ENCODE measurements around the gene GLG1. TPM values are rescaled to one million over a fixed set of nuclear protein-coding genes. Genes with fewer than 3 reads are reported as not detected.

GLG1 gene
- polyA plus RNA-seq, 1 donor from 2014 or later, result 36.6 TPM

DNA sequence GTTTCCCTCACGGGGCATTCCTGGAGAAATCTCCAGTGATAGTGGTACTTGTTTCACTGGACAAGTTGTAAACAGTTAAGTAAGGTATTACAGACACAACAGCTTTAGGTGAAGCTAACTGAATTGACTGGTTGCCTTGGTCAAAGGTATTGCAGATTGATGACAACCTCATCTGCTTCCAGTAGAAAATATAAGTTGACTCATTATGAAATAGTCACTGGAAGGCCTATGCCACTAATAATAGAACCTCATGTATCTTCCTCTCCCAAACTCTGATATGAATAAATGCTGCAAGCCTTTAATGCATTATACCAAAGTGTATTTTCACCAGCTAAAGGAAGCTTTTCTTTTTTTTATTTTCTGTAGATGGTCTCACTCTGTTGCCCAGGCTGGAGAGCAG is 44.8 kb downstream of the GLG1 start:
- H4K20me1 ChIP-seq (ENCODE audit: insufficient read depth), result no peaks in the 10 kb centered on the region
- H3K36me3 ChIP-seq (ENCODE audit: insufficient read depth, low read length), result no peaks in the 10 kb centered on the region
- H3K4me3 ChIP-seq (ENCODE audit: low read length), result no peak overlapping the region
- H3K9ac ChIP-seq (ENCODE audit: low read length), result no peak overlapping the region
- no peaks in the 10 kb centered on the region for H3K9me2 ChIP-seq (ENCODE audit: insufficient read depth, low read length)
- no peaks in the 10 kb centered on the region for H3F3A ChIP-seq (ENCODE audit: insufficient read depth, low read length, poor library complexity, severe bottlenecking)
- no peak overlapping the region for H2AFZ ChIP-seq (ENCODE audit: low read depth, low read length)
- no peak overlapping the region for H3K4me2 ChIP-seq (ENCODE audit: low read length)
- H3K27ac ChIP-seq (ENCODE audit: low read length), result no peak overlapping the region
- peaks cover 40% of the 10 kb centered on the region for H3K79me2 ChIP-seq (replicated peaks; ENCODE audit: insufficient read depth, low read length)
- no peak for TF ChIP-seq EZH2 (IDR thresholded peaks at IDR 0.05; ENCODE audit: borderline replicate concordance, insufficient read depth, low read length, poor library complexity, severe bottlenecking)
- no peak for TF ChIP-seq MXI1 (conservative IDR thresholded peaks at IDR 0.05; ENCODE audit: poor library complexity, severe bottlenecking)
- no peak for TF ChIP-seq SMC3 (conservative IDR thresholded peaks at IDR 0.05; ENCODE audit: poor library complexity)
- H3K9me3 ChIP-seq (ENCODE audit: low read length), result no peaks in the 10 kb centered on the region
- H3K27me3 ChIP-seq (ENCODE audit: insufficient read depth, low read depth, low read length), result no peaks in the 10 kb centered on the region

DNA sequence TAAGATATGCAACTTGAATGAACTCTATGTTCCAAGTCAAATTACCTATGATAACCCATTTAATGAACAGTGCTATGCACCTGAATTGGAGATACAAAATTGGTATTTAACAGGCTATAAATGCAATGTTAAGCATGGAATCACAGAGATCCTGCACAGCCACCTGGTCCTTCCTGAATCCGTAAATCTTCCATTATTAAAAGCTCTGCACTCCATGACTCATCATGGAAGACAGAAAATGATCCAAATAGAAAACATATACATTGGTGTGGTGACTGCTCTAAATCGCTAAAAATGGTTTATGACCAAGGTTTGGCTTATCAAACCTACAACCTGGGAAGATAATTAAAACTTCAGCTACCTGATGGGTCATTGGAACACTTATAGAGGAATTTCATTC is 45.3 kb downstream of the GLG1 start:
- TF ChIP-seq SMC3 (conservative IDR thresholded peaks at IDR 0.05; ENCODE audit: poor library complexity), result no peak
- no peak for TF ChIP-seq TAF1 (IDR thresholded peaks at IDR 0.05; ENCODE audit: low read depth)
- TF ChIP-seq POLR2AphosphoS5 (IDR thresholded peaks at IDR 0.05), result no peak
- no peak for TF ChIP-seq EP300 (conservative IDR thresholded peaks at IDR 0.05; ENCODE audit: poor library complexity, severe bottlenecking)
- TF ChIP-seq, protein P1, sequence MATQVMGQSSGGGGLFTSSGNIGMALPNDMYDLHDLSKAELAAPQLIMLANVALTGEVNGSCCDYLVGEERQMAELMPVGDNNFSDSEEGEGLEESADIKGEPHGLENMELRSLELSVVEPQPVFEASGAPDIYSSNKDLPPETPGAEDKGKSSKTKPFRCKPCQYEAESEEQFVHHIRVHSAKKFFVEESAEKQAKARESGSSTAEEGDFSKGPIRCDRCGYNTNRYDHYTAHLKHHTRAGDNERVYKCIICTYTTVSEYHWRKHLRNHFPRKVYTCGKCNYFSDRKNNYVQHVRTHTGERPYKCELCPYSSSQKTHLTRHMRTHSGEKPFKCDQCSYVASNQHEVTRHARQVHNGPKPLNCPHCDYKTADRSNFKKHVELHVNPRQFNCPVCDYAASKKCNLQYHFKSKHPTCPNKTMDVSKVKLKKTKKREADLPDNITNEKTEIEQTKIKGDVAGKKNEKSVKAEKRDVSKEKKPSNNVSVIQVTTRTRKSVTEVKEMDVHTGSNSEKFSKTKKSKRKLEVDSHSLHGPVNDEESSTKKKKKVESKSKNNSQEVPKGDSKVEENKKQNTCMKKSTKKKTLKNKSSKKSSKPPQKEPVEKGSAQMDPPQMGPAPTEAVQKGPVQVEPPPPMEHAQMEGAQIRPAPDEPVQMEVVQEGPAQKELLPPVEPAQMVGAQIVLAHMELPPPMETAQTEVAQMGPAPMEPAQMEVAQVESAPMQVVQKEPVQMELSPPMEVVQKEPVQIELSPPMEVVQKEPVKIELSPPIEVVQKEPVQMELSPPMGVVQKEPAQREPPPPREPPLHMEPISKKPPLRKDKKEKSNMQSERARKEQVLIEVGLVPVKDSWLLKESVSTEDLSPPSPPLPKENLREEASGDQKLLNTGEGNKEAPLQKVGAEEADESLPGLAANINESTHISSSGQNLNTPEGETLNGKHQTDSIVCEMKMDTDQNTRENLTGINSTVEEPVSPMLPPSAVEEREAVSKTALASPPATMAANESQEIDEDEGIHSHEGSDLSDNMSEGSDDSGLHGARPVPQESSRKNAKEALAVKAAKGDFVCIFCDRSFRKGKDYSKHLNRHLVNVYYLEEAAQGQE (IDR thresholded peaks at IDR 0.05; ENCODE audit: borderline replicate concordance), result no peak
- TF ChIP-seq, protein P2, sequence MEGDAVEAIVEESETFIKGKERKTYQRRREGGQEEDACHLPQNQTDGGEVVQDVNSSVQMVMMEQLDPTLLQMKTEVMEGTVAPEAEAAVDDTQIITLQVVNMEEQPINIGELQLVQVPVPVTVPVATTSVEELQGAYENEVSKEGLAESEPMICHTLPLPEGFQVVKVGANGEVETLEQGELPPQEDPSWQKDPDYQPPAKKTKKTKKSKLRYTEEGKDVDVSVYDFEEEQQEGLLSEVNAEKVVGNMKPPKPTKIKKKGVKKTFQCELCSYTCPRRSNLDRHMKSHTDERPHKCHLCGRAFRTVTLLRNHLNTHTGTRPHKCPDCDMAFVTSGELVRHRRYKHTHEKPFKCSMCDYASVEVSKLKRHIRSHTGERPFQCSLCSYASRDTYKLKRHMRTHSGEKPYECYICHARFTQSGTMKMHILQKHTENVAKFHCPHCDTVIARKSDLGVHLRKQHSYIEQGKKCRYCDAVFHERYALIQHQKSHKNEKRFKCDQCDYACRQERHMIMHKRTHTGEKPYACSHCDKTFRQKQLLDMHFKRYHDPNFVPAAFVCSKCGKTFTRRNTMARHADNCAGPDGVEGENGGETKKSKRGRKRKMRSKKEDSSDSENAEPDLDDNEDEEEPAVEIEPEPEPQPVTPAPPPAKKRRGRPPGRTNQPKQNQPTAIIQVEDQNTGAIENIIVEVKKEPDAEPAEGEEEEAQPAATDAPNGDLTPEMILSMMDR (IDR thresholded peaks at IDR 0.05; ENCODE audit: poor library complexity, severe bottlenecking), result no peak
- TF ChIP-seq EZH2 (IDR thresholded peaks at IDR 0.05; ENCODE audit: borderline replicate concordance, insufficient read depth, low read length, poor library complexity, severe bottlenecking), result no peak
- TF ChIP-seq MXI1 (conservative IDR thresholded peaks at IDR 0.05; ENCODE audit: poor library complexity, severe bottlenecking), result no peak
- no peak for TF ChIP-seq RAD21 (conservative IDR thresholded peaks at IDR 0.05)
- no peak overlapping the region for H3K4me3 ChIP-seq (ENCODE audit: low read length)
- H3K27me3 ChIP-seq (ENCODE audit: insufficient read depth, low read depth, low read length), result no peaks in the 10 kb centered on the region
- no peaks in the 10 kb centered on the region for H3K9me2 ChIP-seq (ENCODE audit: insufficient read depth, low read length)
- no peaks in the 10 kb centered on the region for H4K20me1 ChIP-seq (ENCODE audit: insufficient read depth)
- no peak overlapping the region for H3K4me2 ChIP-seq (ENCODE audit: low read length)
- H3K36me3 ChIP-seq (ENCODE audit: insufficient read depth, low read length), result no peaks in the 10 kb centered on the region
- H3F3A ChIP-seq (ENCODE audit: insufficient read depth, low read length, poor library complexity, severe bottlenecking), result no peaks in the 10 kb centered on the region
- no peak overlapping the region for H3K9ac ChIP-seq (ENCODE audit: low read length)
- no peaks in the 10 kb centered on the region for H3K9me3 ChIP-seq (ENCODE audit: low read length)
- H3K27ac ChIP-seq (ENCODE audit: low read length), result no peak overlapping the region
- H2AFZ ChIP-seq (ENCODE audit: low read depth, low read length), result no peak overlapping the region
- peaks cover 35% of the 10 kb centered on the region for H3K79me2 ChIP-seq (replicated peaks; ENCODE audit: insufficient read depth, low read length)

Data from neural cell (in vitro differentiated cells).